Measurements from ENCODE around the gene NRCAM. TPM values are rescaled to one million over a fixed set of nuclear protein-coding genes. Genes with fewer than 3 reads are reported as not detected.
A peak's percentile ranks its signal among the peaks of the same experiment; 100 is the strongest.

NRCAM gene
- total RNA-seq, 1 experiment from 2014 or later: not detected

- H3K9me2 ChIP-seq (replicated peaks; ENCODE audit: insufficient read depth, low read length): no peaks in the 10 kb centered on the region
- no peak overlapping the region for H3K9ac ChIP-seq (ENCODE audit: low read length)
- H2AFZ ChIP-seq (ENCODE audit: low read length): no peak overlapping the region
Observed at GRCh38 chr7:108418946-108419345, 37.3 kb downstream of the NRCAM start.

GRCh38 chr7:108417926-108418325 lies 38.3 kb downstream of the NRCAM start:
- Histone ChIP-seq H4K20me1 (ENCODE audit: insufficient read depth, low read depth, low read length) (no peaks in the 10 kb centered on the region), H3K4me2 (ENCODE audit: low read depth, low read length, poor library complexity, severe bottlenecking) (no peak overlapping the region), H3K36me3 (ENCODE audit: insufficient read depth, low read length) (no peaks in the 10 kb centered on the region), H3K9me2 (replicated peaks; ENCODE audit: insufficient read depth, low read length) (no peaks in the 10 kb centered on the region), H3K27ac (ENCODE audit: low read length) (no peak overlapping the region), H3K9me3 (ENCODE audit: low read length) (no peaks in the 10 kb centered on the region), H2AFZ (ENCODE audit: low read length) (no peak overlapping the region), H3K9ac (ENCODE audit: low read length) (no peak overlapping the region), H3K4me1 (ENCODE audit: low read length) (peaks cover 7% of the 10 kb centered on the region), H3K27me3 (ENCODE audit: low read length) (no peaks in the 10 kb centered on the region), H3K79me2 (ENCODE audit: low read length) (no peaks in the 10 kb centered on the region), H3K4me3 (ENCODE audit: low read length) (no peak overlapping the region)
- no peak for DNase-seq

More at GRCh38 chr7:108418946-108419345, 37.3 kb downstream of the NRCAM start:
- Histone ChIP-seq H3K79me2 (ENCODE audit: low read length) (no peaks in the 10 kb centered on the region), H3K4me3 (ENCODE audit: low read length) (no peak overlapping the region), H3K4me1 (ENCODE audit: low read length) (peaks cover 7% of the 10 kb centered on the region), H3K27me3 (ENCODE audit: low read length) (no peaks in the 10 kb centered on the region), H3K4me2 (ENCODE audit: low read depth, low read length, poor library complexity, severe bottlenecking) (no peak overlapping the region), H4K20me1 (ENCODE audit: insufficient read depth, low read depth, low read length) (no peaks in the 10 kb centered on the region), H3K27ac (ENCODE audit: low read length) (no peak overlapping the region), H3K9me3 (ENCODE audit: low read length) (no peaks in the 10 kb centered on the region), H3K36me3 (ENCODE audit: insufficient read depth, low read length) (no peaks in the 10 kb centered on the region)
- DNase-seq: no peak

- no peaks in the 10 kb centered on the region for H3K79me2 ChIP-seq (ENCODE audit: low read length)
- no peaks in the 10 kb centered on the region for H3K36me3 ChIP-seq (ENCODE audit: insufficient read depth, low read length)
- no peaks in the 10 kb centered on the region for H3K9me3 ChIP-seq (ENCODE audit: low read length)
- H3K27me3 ChIP-seq (ENCODE audit: low read length): no peaks in the 10 kb centered on the region
- H4K20me1 ChIP-seq (ENCODE audit: insufficient read depth, low read depth, low read length): no peaks in the 10 kb centered on the region
- no peak overlapping the region for H3K4me3 ChIP-seq (ENCODE audit: low read length)
- no peak overlapping the region for H3K27ac ChIP-seq (ENCODE audit: low read length)
- no peaks in the 10 kb centered on the region for H3K9me2 ChIP-seq (replicated peaks; ENCODE audit: insufficient read depth, low read length)
- no peak for DNase-seq
- no peak overlapping the region for H3K9ac ChIP-seq (ENCODE audit: low read length)
- H2AFZ ChIP-seq (ENCODE audit: low read length): no peak overlapping the region
- peaks cover 7% of the 10 kb centered on the region for H3K4me1 ChIP-seq (ENCODE audit: low read length)
- H3K4me2 ChIP-seq (ENCODE audit: low read depth, low read length, poor library complexity, severe bottlenecking): no peak overlapping the region
Observed at GRCh38 chr7:108417144-108417543, 39.1 kb downstream of the NRCAM start.

GRCh38 chr7:108415821-108416536 lies 40.3 kb downstream of the NRCAM start:
- Histone ChIP-seq H3K4me1 (ENCODE audit: low read length) (peaks cover 7% of the 10 kb centered on the region), H3K36me3 (ENCODE audit: insufficient read depth, low read length) (no peaks in the 10 kb centered on the region), H3K9ac (ENCODE audit: low read length) (no peak overlapping the region), H3K27me3 (ENCODE audit: low read length) (no peaks in the 10 kb centered on the region), H3K4me3 (ENCODE audit: low read length) (no peak overlapping the region), H3K9me3 (ENCODE audit: low read length) (no peaks in the 10 kb centered on the region), H4K20me1 (ENCODE audit: insufficient read depth, low read depth, low read length) (no peaks in the 10 kb centered on the region), H3K27ac (ENCODE audit: low read length) (no peak overlapping the region), H3K9me2 (replicated peaks; ENCODE audit: insufficient read depth, low read length) (no peaks in the 10 kb centered on the region), H3K79me2 (ENCODE audit: low read length) (no peaks in the 10 kb centered on the region), H2AFZ (ENCODE audit: low read length) (no peak overlapping the region), H3K4me2 (ENCODE audit: low read depth, low read length, poor library complexity, severe bottlenecking) (peak overlapping the region; percentile 30)
- DNase-seq: peak; percentile 44

- Histone ChIP-seq H3K27me3 (ENCODE audit: low read length) (no peaks in the 10 kb centered on the region), H4K20me1 (ENCODE audit: insufficient read depth, low read depth, low read length) (no peaks in the 10 kb centered on the region), H3K4me1 (ENCODE audit: low read length) (peaks cover 7% of the 10 kb centered on the region), H3K4me3 (ENCODE audit: low read length) (no peak overlapping the region), H3K9me3 (ENCODE audit: low read length) (no peaks in the 10 kb centered on the region), H3K9ac (ENCODE audit: low read length) (no peak overlapping the region), H3K27ac (ENCODE audit: low read length) (no peak overlapping the region), H3K4me2 (ENCODE audit: low read depth, low read length, poor library complexity, severe bottlenecking) (no peak overlapping the region), H3K36me3 (ENCODE audit: insufficient read depth, low read length) (no peaks in the 10 kb centered on the region), H2AFZ (ENCODE audit: low read length) (no peak overlapping the region), H3K79me2 (ENCODE audit: low read length) (no peaks in the 10 kb centered on the region), H3K9me2 (replicated peaks; ENCODE audit: insufficient read depth, low read length) (no peaks in the 10 kb centered on the region)
- no peak for DNase-seq
Observed at GRCh38 chr7:108415084-108415483, 41.2 kb downstream of the NRCAM start.

DNA sequence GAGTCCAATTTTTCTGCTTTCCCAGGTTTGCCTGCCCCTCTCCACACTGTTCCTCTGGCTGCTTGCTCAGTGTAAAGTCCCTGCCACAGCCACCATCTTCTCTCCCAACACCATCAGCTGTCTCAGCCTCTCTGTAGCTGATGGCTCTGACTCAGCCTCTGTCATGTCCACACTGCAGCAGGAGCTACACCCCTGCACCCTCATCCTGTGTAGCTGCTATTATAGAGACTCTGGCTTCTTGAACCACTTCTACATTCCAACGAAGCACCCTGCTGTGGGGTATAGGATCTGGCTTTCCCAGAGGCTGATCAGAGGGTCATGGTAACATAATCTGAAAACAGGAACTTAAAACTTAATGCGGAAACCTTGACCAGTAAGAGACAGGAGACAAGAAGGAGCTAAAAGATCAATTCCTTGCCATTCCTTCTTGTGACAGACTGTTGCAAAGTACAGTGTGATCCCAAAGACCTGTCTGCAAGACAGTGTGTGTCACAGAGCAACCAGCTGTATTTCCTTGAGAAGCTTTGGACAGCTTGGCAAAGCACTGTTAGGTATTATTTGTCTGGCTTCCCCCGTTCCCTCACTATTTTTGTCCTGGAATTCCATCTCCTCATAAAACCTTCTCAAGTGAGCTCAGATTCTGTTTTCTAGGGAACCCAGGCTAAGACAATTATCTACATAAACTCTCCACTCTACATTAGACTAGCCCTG lies 42.3 kb downstream of the NRCAM start:
- DNase-seq: no peak
- Histone ChIP-seq H3K27ac (ENCODE audit: low read length) (no peak overlapping the region), H3K9me2 (replicated peaks; ENCODE audit: insufficient read depth, low read length) (no peaks in the 10 kb centered on the region), H3K79me2 (ENCODE audit: low read length) (no peaks in the 10 kb centered on the region), H3K4me1 (ENCODE audit: low read length) (peaks cover 7% of the 10 kb centered on the region), H3K27me3 (ENCODE audit: low read length) (no peaks in the 10 kb centered on the region), H2AFZ (ENCODE audit: low read length) (no peak overlapping the region), H3K9me3 (ENCODE audit: low read length) (no peaks in the 10 kb centered on the region), H4K20me1 (ENCODE audit: insufficient read depth, low read depth, low read length) (no peaks in the 10 kb centered on the region), H3K4me3 (ENCODE audit: low read length) (no peak overlapping the region), H3K9ac (ENCODE audit: low read length) (no peak overlapping the region), H3K4me2 (ENCODE audit: low read depth, low read length, poor library complexity, severe bottlenecking) (no peak overlapping the region), H3K36me3 (ENCODE audit: insufficient read depth, low read length) (no peaks in the 10 kb centered on the region)

GRCh38 chr7:108413337-108413736 lies 42.9 kb downstream of the NRCAM start:
- Histone ChIP-seq H3K27me3 (ENCODE audit: low read length) (no peaks in the 10 kb centered on the region), H3K4me2 (ENCODE audit: low read depth, low read length, poor library complexity, severe bottlenecking) (no peak overlapping the region), H3K79me2 (ENCODE audit: low read length) (no peaks in the 10 kb centered on the region), H3K4me3 (ENCODE audit: low read length) (no peak overlapping the region), H3K36me3 (ENCODE audit: insufficient read depth, low read length) (no peaks in the 10 kb centered on the region), H3K9me3 (ENCODE audit: low read length) (no peaks in the 10 kb centered on the region), H3K27ac (ENCODE audit: low read length) (no peak overlapping the region), H3K9me2 (replicated peaks; ENCODE audit: insufficient read depth, low read length) (no peaks in the 10 kb centered on the region), H3K4me1 (ENCODE audit: low read length) (peaks cover 7% of the 10 kb centered on the region), H4K20me1 (ENCODE audit: insufficient read depth, low read depth, low read length) (no peaks in the 10 kb centered on the region), H3K9ac (ENCODE audit: low read length) (no peak overlapping the region), H2AFZ (ENCODE audit: low read length) (no peak overlapping the region)
- no peak for DNase-seq

- Histone ChIP-seq H3K9me3 (ENCODE audit: low read length) (no peaks in the 10 kb centered on the region), H3K4me1 (ENCODE audit: low read length) (no peaks in the 10 kb centered on the region), H3K27me3 (ENCODE audit: low read length) (no peaks in the 10 kb centered on the region), H3K4me2 (ENCODE audit: low read depth, low read length, poor library complexity, severe bottlenecking) (no peak overlapping the region), H3K9me2 (replicated peaks; ENCODE audit: insufficient read depth, low read length) (no peaks in the 10 kb centered on the region), H3K27ac (ENCODE audit: low read length) (no peak overlapping the region), H4K20me1 (ENCODE audit: insufficient read depth, low read depth, low read length) (no peaks in the 10 kb centered on the region), H3K9ac (ENCODE audit: low read length) (no peak overlapping the region), H3K79me2 (ENCODE audit: low read length) (no peaks in the 10 kb centered on the region), H3K36me3 (ENCODE audit: insufficient read depth, low read length) (no peaks in the 10 kb centered on the region), H2AFZ (ENCODE audit: low read length) (no peak overlapping the region), H3K4me3 (ENCODE audit: low read length) (no peak overlapping the region)
- DNase-seq: no peak
Observed at GRCh38 chr7:108409146-108409545, 47.1 kb downstream of the NRCAM start.
